Keratinocyte (primary cell): ENCODE data around the gene LRBA.

ENCODE experiments used
- EZH2 ChIP-seq: IDR thresholded peaks from one replicate; pipeline ENCODE4 v1.6.1; 2012; ENCODE audit warnings: inconsistent platforms, mild to moderate bottlenecking, low read length, moderate library complexity
- TF ChIP-seq, protein P1 (sequence below), 3 experiments: IDR thresholded peaks in 1 of 3; conservative IDR thresholded peaks in 1 of 3; optimal IDR thresholded peaks in 1 of 3; 2 replicates in 2 of 3; 3 replicates in 1 of 3; pipeline versions ENCODE3 to v1.5.1; 2011; ENCODE audit warnings: low read length in 3 of 3, mild to moderate bottlenecking in 3 of 3, moderate library complexity in 2 of 3, control low read depth in 1 of 3, inconsistent platforms in 1 of 3; ENCODE audit not compliant: insufficient read depth in 2 of 3; ENCODE audit errors: extremely low read depth in 1 of 3

DNA sequence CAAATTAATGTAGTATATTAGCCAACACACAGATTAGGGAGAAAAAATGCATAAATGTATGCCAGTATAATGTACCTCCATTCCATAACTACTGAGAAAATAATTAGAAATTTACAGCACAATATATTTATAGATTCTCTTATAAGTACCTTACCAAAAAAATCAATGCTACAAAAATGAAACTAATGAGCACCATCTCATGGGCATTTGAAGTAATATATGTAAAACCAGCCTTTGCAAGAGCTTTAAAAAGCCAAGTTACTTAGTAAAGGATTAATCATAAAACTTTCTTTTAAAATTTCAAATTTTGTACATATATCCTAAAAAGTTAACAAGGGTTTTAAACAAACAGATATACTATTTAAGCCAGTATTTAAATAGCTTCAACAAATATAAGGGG is 43.2 kb downstream of the LRBA start:
- TF ChIP-seq, protein P1, sequence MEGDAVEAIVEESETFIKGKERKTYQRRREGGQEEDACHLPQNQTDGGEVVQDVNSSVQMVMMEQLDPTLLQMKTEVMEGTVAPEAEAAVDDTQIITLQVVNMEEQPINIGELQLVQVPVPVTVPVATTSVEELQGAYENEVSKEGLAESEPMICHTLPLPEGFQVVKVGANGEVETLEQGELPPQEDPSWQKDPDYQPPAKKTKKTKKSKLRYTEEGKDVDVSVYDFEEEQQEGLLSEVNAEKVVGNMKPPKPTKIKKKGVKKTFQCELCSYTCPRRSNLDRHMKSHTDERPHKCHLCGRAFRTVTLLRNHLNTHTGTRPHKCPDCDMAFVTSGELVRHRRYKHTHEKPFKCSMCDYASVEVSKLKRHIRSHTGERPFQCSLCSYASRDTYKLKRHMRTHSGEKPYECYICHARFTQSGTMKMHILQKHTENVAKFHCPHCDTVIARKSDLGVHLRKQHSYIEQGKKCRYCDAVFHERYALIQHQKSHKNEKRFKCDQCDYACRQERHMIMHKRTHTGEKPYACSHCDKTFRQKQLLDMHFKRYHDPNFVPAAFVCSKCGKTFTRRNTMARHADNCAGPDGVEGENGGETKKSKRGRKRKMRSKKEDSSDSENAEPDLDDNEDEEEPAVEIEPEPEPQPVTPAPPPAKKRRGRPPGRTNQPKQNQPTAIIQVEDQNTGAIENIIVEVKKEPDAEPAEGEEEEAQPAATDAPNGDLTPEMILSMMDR (optimal IDR thresholded peaks at IDR 0.05 in 1 of 3, IDR thresholded peaks at IDR 0.05 in 1 of 3, conservative IDR thresholded peaks at IDR 0.05 in 1 of 3; ENCODE audit: extremely low read depth in 1 of 3, insufficient read depth in 2 of 3, low read length in 3 of 3): no peak
- no peak for TF ChIP-seq EZH2
